Keratinocyte (primary cell): Measurements from ENCODE around the gene CCDC170.

Source experiments
- CTCF ChIP-seq, 3 experiments: IDR thresholded peaks in 1 of 3; conservative IDR thresholded peaks in 1 of 3; optimal IDR thresholded peaks in 1 of 3; 2 replicates in 2 of 3; 3 replicates in 1 of 3; pipeline versions ENCODE3 to v1.5.1; 2011; ENCODE audit warnings: low read length in 3 of 3, mild to moderate bottlenecking in 3 of 3, moderate library complexity in 2 of 3, control low read depth in 1 of 3, inconsistent platforms in 1 of 3; ENCODE audit not compliant: insufficient read depth in 2 of 3; ENCODE audit errors: extremely low read depth in 1 of 3
- EZH2 ChIP-seq: IDR thresholded peaks from one replicate; pipeline ENCODE4 v1.6.1; 2012; ENCODE audit warnings: inconsistent platforms, mild to moderate bottlenecking, low read length, moderate library complexity

DNA sequence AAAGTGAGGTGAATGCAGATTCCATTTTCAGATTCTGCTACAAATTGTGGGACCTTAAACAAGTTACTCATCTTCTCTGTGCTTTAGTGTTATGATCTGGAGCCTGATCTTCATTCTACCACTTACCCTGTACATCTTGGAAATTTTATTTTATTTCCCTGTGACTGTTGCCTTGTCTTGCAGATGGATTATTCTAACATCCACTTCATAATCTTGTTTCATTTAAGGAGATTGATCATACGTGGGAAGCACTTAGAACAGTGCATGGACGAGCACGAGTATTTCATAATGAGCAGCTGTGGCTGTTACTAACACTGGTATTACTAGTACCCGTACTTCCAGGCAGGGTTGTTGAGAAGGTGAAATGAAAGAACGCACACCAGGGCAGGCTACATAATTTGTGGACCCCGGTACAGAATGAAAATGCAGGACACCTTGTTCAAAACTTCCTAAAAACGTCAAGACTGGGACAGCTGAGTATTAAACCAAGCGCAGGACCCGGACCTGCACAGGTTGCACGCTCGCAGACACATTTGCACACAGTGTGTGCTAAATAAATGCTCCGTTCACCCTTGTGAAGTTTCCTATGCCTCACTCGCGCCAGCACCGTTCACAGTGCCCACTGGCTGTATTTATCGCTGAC, 535 bp upstream of the CCDC170 start:
- TF ChIP-seq CTCF (optimal IDR thresholded peaks at IDR 0.05 in 1 of 3, IDR thresholded peaks at IDR 0.05 in 1 of 3, conservative IDR thresholded peaks at IDR 0.05 in 1 of 3; ENCODE audit: extremely low read depth in 1 of 3, insufficient read depth in 2 of 3, low read length in 3 of 3) (no peak), EZH2 (no peak)
